ENCODE measurements around the gene SIRT6.
"Not testable (repeated sequence)": the region's sequence is repeated elsewhere in the genome, so short reads cannot be mapped to it uniquely, and the experiment has no call there.

Gene SIRT6

DNA sequence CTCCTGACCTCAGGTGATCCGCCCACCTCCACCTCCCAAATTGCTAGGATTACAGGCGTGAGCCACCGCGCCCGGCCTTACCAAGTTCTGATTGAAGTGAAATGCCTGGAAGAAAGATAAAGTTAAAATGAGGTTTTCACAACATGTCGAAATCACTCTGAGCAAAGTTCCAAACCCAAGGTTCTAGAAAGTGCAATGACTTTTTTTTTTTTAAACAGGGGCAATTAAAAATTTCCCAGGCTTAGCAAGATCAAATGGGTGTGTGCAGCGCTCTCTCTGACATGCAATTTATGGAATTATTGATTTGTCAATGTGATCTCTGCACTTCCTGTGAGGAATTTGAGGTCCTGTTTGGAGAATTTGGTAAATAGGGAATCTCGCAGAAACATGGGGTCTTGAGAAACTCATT, 45.7 kb downstream of the SIRT6 start:
- H3K27ac ChIP-seq, result no peak overlapping the region

GRCh38 chr19:4135386-4135785, 47.0 kb downstream of the SIRT6 start:
- H3K27ac ChIP-seq, result not testable (repeated sequence)

More for the DNA sequence above, 45.7 kb downstream of the SIRT6 start:
- no peak for TF ChIP-seq CTCF (conservative IDR thresholded peaks at IDR 0.05)

- TF ChIP-seq CTCF (conservative IDR thresholded peaks at IDR 0.05), result no peak
- no peak overlapping the region for H3K27ac ChIP-seq
These were observed 48.0 kb downstream of the SIRT6 start for GRCh38 chr19:4134351-4134750.

DNA sequence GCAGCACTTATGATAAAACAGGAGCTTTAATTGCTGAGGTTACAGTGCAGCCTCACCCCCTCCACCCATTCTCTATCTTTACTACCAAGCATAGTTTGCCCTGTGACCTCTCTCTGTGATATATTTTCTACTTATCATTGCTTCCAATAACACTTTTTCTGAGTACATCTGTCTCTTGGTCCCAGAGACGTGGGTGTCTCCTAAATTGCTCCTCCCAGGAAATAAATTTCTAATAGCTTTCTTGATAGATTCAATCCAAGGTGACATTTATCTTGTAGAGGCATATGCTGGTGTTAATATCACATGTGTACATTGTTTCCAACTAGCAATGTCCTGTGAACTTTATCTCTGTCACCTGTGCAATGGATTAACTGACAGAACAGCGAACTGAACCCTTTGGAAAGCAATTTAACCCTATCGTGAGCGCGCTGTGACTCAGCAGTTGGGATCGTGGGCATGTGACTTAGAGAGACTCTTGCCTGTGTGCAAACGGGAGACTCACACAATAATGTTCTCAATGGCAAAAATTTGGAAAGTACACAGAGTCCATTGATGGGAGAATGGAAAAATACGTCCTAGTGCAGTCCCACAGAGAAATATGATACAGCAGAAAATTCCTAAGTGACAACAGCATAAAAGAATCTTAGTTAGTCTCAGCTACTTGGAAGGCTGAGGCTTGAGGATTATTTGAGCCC, 51.5 kb downstream of the SIRT6 start:
- H3K27ac ChIP-seq, result no peak overlapping the region
- TF ChIP-seq CTCF (conservative IDR thresholded peaks at IDR 0.05), result no peak

DNA sequence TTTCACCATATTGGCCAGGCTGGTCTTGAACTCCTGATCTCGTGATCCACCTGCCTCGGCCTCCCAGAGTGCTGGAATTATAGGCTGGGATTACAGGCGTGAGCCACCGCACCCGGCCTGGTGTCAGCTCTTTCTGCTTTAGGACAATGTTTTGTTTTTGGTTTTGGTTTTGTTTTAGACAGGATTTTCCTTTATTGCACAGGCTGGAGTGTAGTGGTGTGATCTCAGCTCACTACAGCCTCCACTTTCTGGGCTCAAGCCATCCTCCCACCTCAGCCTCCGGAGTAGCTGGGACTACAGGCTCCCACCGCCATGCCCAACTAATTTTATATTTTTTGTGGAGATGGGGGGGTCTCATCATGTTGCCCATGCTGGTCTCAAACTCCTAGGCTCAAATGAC, 53.3 kb downstream of the SIRT6 start:
- H3K27ac ChIP-seq, result not testable (repeated sequence)

- not testable (repeated sequence) for H3K27ac ChIP-seq
These were observed 55.0 kb downstream of the SIRT6 start for GRCh38 chr19:4127322-4127721.

DNA sequence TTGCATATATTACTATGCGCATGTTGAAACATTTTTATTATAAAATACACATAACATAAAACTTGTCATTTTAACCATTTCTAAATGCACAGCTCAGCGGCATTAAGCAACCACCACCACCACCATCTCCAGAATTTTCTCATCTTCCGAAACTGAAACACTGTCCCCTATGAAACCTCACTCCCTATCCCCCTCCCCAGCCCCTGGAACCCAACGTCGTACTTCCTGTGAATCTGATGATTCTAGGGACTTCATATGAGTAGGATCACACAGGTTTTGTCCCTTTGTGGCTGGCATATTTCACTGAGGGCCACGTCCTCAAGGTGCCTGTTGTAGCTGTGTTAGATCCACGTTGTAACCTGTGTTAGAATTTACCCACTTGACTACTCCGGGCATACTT, 57.7 kb downstream of the SIRT6 start:
- H3K27ac ChIP-seq, result peak overlapping the region; percentile 82
- TF ChIP-seq CTCF (conservative IDR thresholded peaks at IDR 0.05), result no peak
